H9 (cell line): ENCODE results near the gene ORC1. TPM values are rescaled to one million over a fixed set of nuclear protein-coding genes. Genes with fewer than 3 reads are reported as not detected.

Experiments used
- DNase-seq: peaks from one replicate; pipeline ENCODE4 v3.0.0-alpha.2; 2017
- H2AFZ ChIP-seq: one replicate; pipeline ENCODE4 v1.6.1; 2013; ENCODE audit warnings: mild to moderate bottlenecking, low read length, control low read depth, moderate library complexity
- H2AK5ac ChIP-seq: 2 replicates; pipeline ENCODE4 v1.6.1; 2013; ENCODE audit warnings: low read length, control low read depth, mixed read lengths; ENCODE audit not compliant: insufficient read length
- H2BK120ac ChIP-seq: one replicate; pipeline ENCODE4 v1.6.1; 2013; ENCODE audit warnings: low read depth, mild to moderate bottlenecking, low read length, control low read depth, inconsistent platforms; ENCODE audit not compliant: poor library complexity, severe bottlenecking
- H2BK12ac ChIP-seq: 2 replicates; pipeline ENCODE4 v1.6.1; 2013; ENCODE audit warnings: low read length, control low read depth, mixed read lengths, low read depth; ENCODE audit not compliant: insufficient read length
- H2BK15ac ChIP-seq: 2 replicates; pipeline ENCODE4 v1.6.1; 2013; ENCODE audit warnings: low read depth, low read length, control low read depth
- H2BK20ac ChIP-seq: one replicate; pipeline ENCODE4 v1.6.1; 2013; ENCODE audit warnings: low read depth, mild to moderate bottlenecking, low read length, control low read depth, inconsistent platforms; ENCODE audit not compliant: poor library complexity, severe bottlenecking
- H2BK5ac ChIP-seq: 2 replicates; pipeline ENCODE4 v1.6.1; 2013; ENCODE audit warnings: low read length, control low read depth, mixed read lengths; ENCODE audit not compliant: insufficient read length
- H3K14ac ChIP-seq: 2 replicates; pipeline ENCODE4 v1.6.1; 2013; ENCODE audit warnings: low read length, control low read depth; ENCODE audit not compliant: insufficient read depth
- H3K18ac ChIP-seq: 2 replicates; pipeline ENCODE4 v1.6.1; 2013; ENCODE audit warnings: low read depth, mild to moderate bottlenecking, mixed read lengths, low read length, control low read depth; ENCODE audit not compliant: insufficient read length
- H3K23ac ChIP-seq: 2 replicates; pipeline ENCODE4 v1.6.1; 2013; ENCODE audit warnings: low read length, control low read depth, mixed read lengths, low read depth; ENCODE audit not compliant: insufficient read length
- H3K23me2 ChIP-seq: 2 replicates; pipeline ENCODE4 v1.6.1; 2013; ENCODE audit warnings: low read depth, mild to moderate bottlenecking, mixed read lengths, low read length, control low read depth; ENCODE audit not compliant: insufficient read length, poor library complexity, severe bottlenecking
- H3K27ac ChIP-seq: 2 replicates; pipeline ENCODE4 v1.5.1; 2013; ENCODE audit warnings: low read length, control low read depth, mixed read lengths, low read depth; ENCODE audit not compliant: insufficient read length
- H3K27me3 ChIP-seq: 2 replicates; pipeline ENCODE4 v1.6.1; 2013; ENCODE audit warnings: low read length, control low read depth, inconsistent platforms; ENCODE audit not compliant: insufficient read depth
- H3K4ac ChIP-seq: 2 replicates; pipeline ENCODE4 v1.6.1; 2013; ENCODE audit warnings: low read depth, mild to moderate bottlenecking, control low read depth, inconsistent platforms, low read length, moderate library complexity
- H3K4me1 ChIP-seq: 2 replicates; pipeline ENCODE4 v1.6.1; 2013; ENCODE audit warnings: low read length, control low read depth, inconsistent platforms; ENCODE audit not compliant: insufficient read depth
- H3K4me2 ChIP-seq: 2 replicates; pipeline ENCODE4 v1.6.1; 2013; ENCODE audit warnings: low read length, control low read depth, mixed read lengths; ENCODE audit not compliant: insufficient read length, insufficient read depth
- H3K56ac ChIP-seq: 2 replicates; pipeline ENCODE4 v1.6.1; 2013; ENCODE audit warnings: low read depth, mild to moderate bottlenecking, mixed read lengths, low read length, control low read depth; ENCODE audit not compliant: insufficient read length
- H3K79me1 ChIP-seq: 2 replicates; pipeline ENCODE4 v1.6.1; 2013; ENCODE audit warnings: low read depth, mild to moderate bottlenecking, moderate library complexity, low read length, control low read depth, inconsistent platforms; ENCODE audit not compliant: insufficient read depth, poor library complexity, severe bottlenecking
- H3K79me2 ChIP-seq: 2 replicates; pipeline ENCODE4 v1.6.1; 2013; ENCODE audit warnings: low read length, control low read depth, inconsistent platforms; ENCODE audit not compliant: insufficient read depth
- H3K9ac ChIP-seq: 2 replicates; pipeline ENCODE4 v1.6.1; 2013; ENCODE audit warnings: low read length, control low read depth, mixed read lengths; ENCODE audit not compliant: insufficient read length; ENCODE audit errors: extremely low read depth
- H3K9me3 ChIP-seq: one replicate; pipeline ENCODE4 v1.6.1; 2013; ENCODE audit warnings: low read depth, low read length, inconsistent platforms; ENCODE audit not compliant: control insufficient read depth
- H3T11ph ChIP-seq: one replicate; pipeline ENCODE4 v1.6.1; 2013; ENCODE audit warnings: mild to moderate bottlenecking, low read length, control low read depth, inconsistent platforms
- H4K20me1 ChIP-seq: one replicate; pipeline ENCODE4 v1.6.1; 2013; ENCODE audit not compliant: control insufficient read depth, insufficient read length, insufficient read depth
- H4K5ac ChIP-seq: 2 replicates; pipeline ENCODE4 v1.6.1; 2013; ENCODE audit warnings: low read depth, mild to moderate bottlenecking, mixed read lengths, low read length, control low read depth; ENCODE audit not compliant: insufficient read length
- H4K8ac ChIP-seq: replicated peaks from 2 replicates; pipeline ENCODE4 v1.6.1; 2013; ENCODE audit warnings: low read length, control low read depth, mixed read lengths, low read depth; ENCODE audit not compliant: insufficient read length
- H4K91ac ChIP-seq: 2 replicates; pipeline ENCODE4 v1.6.1; 2013; ENCODE audit warnings: low read depth, mild to moderate bottlenecking, moderate library complexity, mixed read lengths, low read length, control low read depth; ENCODE audit not compliant: insufficient read length
- H3K27ac Mint-ChIP-seq, 3 experiments: 2 replicates in 2 of 3; 3 replicates in 1 of 3; pipeline ENCODE4 v1.8.0; 2020 to 2021; ENCODE audit warnings: mixed read lengths in 3 of 3, mild to moderate bottlenecking in 1 of 3, moderate library complexity in 1 of 3
- H3K27me3 Mint-ChIP-seq: 2 replicates; pipeline ENCODE4 v1.8.0; 2021; ENCODE audit warnings: low read depth, mild to moderate bottlenecking, moderate library complexity, mixed read lengths
- H3K36me3 Mint-ChIP-seq, 3 experiments: 2 replicates in 2 of 3; 3 replicates in 1 of 3; pipeline ENCODE4 v1.8.0; 2020 to 2021; ENCODE audit warnings: low read depth in 3 of 3, mixed read lengths in 3 of 3; ENCODE audit not compliant: insufficient read depth in 1 of 3
- H3K4me1 Mint-ChIP-seq, 2 experiments: 2 replicates each; pipeline ENCODE4 v1.8.0; 2020; ENCODE audit warnings: mixed read lengths in 2 of 2
- H3K4me3 Mint-ChIP-seq, 2 experiments: 2 replicates in 1 of 2; 3 replicates in 1 of 2; pipeline ENCODE4 v1.8.0; 2020 to 2021; ENCODE audit warnings: mild to moderate bottlenecking in 2 of 2, mixed read lengths in 2 of 2, moderate library complexity in 1 of 2
- H3K9me3 Mint-ChIP-seq, 2 experiments: 2 replicates in 1 of 2; 3 replicates in 1 of 2; pipeline ENCODE4 v1.8.0; 2020; ENCODE audit warnings: mild to moderate bottlenecking in 2 of 2, mixed read lengths in 2 of 2, moderate library complexity in 1 of 2
- WGBS: extraction: QIAGEN DNeasy Blood & Tissue Kit; methylation state at CpG from one replicate; pipeline ENCODE4 v1.1.7; 2013; ENCODE audit warnings: missing lambda C conversion rate, low lambda C conversion rate, mixed read lengths; ENCODE audit not compliant: insufficient read length; ENCODE audit errors: extremely low coverage; 5-methylcytosine and 5-hydroxymethylcytosine counted together
- total RNA-seq: library from RNA; stranded (reverse); gene quantifications from 2 replicates; pipeline ENCODE4 v1.2.1, GENCODE V29; 2021
- TF ChIP-seq, protein P1 (sequence below): fragments of 200-600 bp; sonication (generic); conservative IDR thresholded peaks from 3 replicates; pipeline ENCODE4 v1.8.0; 2021; ENCODE audit warnings: antibody characterized with exemption, mild to moderate bottlenecking

ORC1 gene
- total RNA-seq, 1 experiment from 2014 or later: 46.4 TPM

DNA sequence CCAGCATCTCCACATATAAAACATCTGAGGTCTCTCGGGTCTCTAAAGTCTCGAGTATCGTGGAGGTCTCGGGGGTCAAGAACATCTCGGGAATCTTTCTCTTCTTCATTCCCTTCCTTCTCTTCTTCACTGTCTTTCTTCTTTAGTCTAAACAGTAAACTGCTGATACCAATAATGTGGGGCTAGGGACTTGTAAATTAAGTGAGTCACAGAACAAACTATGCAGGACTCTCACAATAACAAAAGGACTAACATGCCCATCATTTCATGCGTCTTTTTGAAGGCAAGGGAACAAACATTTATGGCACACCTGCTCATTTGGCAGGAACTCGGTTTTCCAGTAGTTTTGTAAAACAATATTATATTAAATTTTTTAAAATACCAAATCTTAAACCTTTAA lies 32.6 kb upstream of the ORC1 start:
- Histone ChIP-seq H3T11ph (no peak overlapping the region), H3K4me2 (no peak overlapping the region), H4K91ac (no peak overlapping the region), H3K79me2 (no peaks in the 10 kb centered on the region), H3K79me1 (no peaks in the 10 kb centered on the region), H3K4me1 (peaks cover 5% of the 10 kb centered on the region; the same call in 1 of the 2 replicates), H2BK5ac (no peak overlapping the region), H2BK12ac (no peak overlapping the region), H3K18ac (no peak overlapping the region), H4K8ac (no peak overlapping the region), H4K20me1 (no peaks in the 10 kb centered on the region), H3K14ac (no peak overlapping the region), H3K9me3 (no peaks in the 10 kb centered on the region), H2BK20ac (no peak overlapping the region), H3K4ac (no peak overlapping the region), H2AK5ac (no peak overlapping the region), H2AFZ (no peak overlapping the region), H3K23me2 (no peaks in the 10 kb centered on the region), H3K56ac (no peak overlapping the region), H4K5ac (no peak overlapping the region), H3K27ac (no peak overlapping the region), H3K23ac (no peak overlapping the region), H2BK120ac (no peak overlapping the region), H3K27me3 (no peaks in the 10 kb centered on the region), H2BK15ac (no peak overlapping the region), H3K9ac (no peak overlapping the region)
- H3K36me3 Mint-ChIP-seq: peaks cover 2 to 46% (median 31%) of the 10 kb centered on the region in 3 experiments; a peak in 5 of 7 replicates
- H3K4me1 Mint-ChIP-seq: peaks cover 9 to 10% of the 10 kb centered on the region in 2 experiments
- no CpG with 5 or more reads among the region's 7 CpGs for WGBS
- TF ChIP-seq, protein P1, sequence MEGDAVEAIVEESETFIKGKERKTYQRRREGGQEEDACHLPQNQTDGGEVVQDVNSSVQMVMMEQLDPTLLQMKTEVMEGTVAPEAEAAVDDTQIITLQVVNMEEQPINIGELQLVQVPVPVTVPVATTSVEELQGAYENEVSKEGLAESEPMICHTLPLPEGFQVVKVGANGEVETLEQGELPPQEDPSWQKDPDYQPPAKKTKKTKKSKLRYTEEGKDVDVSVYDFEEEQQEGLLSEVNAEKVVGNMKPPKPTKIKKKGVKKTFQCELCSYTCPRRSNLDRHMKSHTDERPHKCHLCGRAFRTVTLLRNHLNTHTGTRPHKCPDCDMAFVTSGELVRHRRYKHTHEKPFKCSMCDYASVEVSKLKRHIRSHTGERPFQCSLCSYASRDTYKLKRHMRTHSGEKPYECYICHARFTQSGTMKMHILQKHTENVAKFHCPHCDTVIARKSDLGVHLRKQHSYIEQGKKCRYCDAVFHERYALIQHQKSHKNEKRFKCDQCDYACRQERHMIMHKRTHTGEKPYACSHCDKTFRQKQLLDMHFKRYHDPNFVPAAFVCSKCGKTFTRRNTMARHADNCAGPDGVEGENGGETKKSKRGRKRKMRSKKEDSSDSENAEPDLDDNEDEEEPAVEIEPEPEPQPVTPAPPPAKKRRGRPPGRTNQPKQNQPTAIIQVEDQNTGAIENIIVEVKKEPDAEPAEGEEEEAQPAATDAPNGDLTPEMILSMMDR: no peak
- no peaks in the 10 kb centered on the region for H3K9me3 Mint-ChIP-seq
- H3K27ac Mint-ChIP-seq: peak overlapping the region; percentile 29 to 87 (median 52); a peak in 6 of 7 replicates
- no peak overlapping the region for H3K4me3 Mint-ChIP-seq
- H3K27me3 Mint-ChIP-seq: no peaks in the 10 kb centered on the region
- no peak for DNase-seq
